OCI-LY3 (cell line): Measurements from ENCODE around the gene ZNF496.

Experiments used
- H2AFZ ChIP-seq: fragments of 200-600, 300-600 bp; shearing (Covaris generic); 2 replicates; pipeline ENCODE4 v1.6.0; 2014; ENCODE audit warnings: antibody characterized with exemption, low read depth, low read length
- H3K27ac ChIP-seq: fragments of 200-600, 300-600 bp; sonication (generic); 2 replicates; pipeline ENCODE4 v1.5.1; 2014; ENCODE audit warnings: mild to moderate bottlenecking, low read length, moderate library complexity, mixed read lengths
- H3K27me3 ChIP-seq: fragments of 200-600, 300-600 bp; sonication (generic); 2 replicates; pipeline ENCODE4 v1.6.1; 2014; ENCODE audit warnings: low read depth, low read length, mixed read lengths
- H3K36me3 ChIP-seq: fragments of 200-600, 300-600 bp; sonication (generic); replicated peaks from 2 replicates; pipeline ENCODE3; 2014; ENCODE audit warnings: low read depth, low read length, mixed read lengths
- H3K4me1 ChIP-seq: fragments of 300-600, 200-600 bp; sonication (generic); 2 replicates; pipeline ENCODE4 v1.6.1; 2014; ENCODE audit warnings: low read length, mixed read lengths
- H3K4me2 ChIP-seq: fragments of 200-600, 300-600 bp; sonication (generic); 2 replicates; pipeline ENCODE4 v1.6.1; 2014; ENCODE audit warnings: low read length, mixed read lengths
- H3K4me3 ChIP-seq: fragments of 300-600, 200-600 bp; sonication (generic); 2 replicates; pipeline ENCODE4 v1.5.1; 2014; ENCODE audit warnings: antibody characterized with exemption, mild to moderate bottlenecking, low read length, moderate library complexity
- H3K79me2 ChIP-seq: fragments of 300-600, 200-600 bp; shearing (Covaris generic); 2 replicates; pipeline ENCODE4 v1.6.1; 2014; ENCODE audit warnings: mild to moderate bottlenecking, low read length, mixed read lengths
- H3K9ac ChIP-seq: fragments of 300-600, 200-600 bp; shearing (Covaris generic); 2 replicates; pipeline ENCODE4 v1.6.0; 2014; ENCODE audit warnings: mild to moderate bottlenecking, low read length, moderate library complexity
- H3K9me3 ChIP-seq: fragments of 200-600, 300-600 bp; shearing (Covaris generic); 2 replicates; pipeline ENCODE4 v1.6.1; 2014; ENCODE audit warnings: low read length, mixed read lengths; ENCODE audit not compliant: insufficient read depth
- H4K20me1 ChIP-seq: fragments of 200-600, 300-600 bp; sonication (generic); 2 replicates; pipeline ENCODE4 v1.6.1; 2016; ENCODE audit warnings: low read length, mixed read lengths; ENCODE audit not compliant: insufficient read depth
- EZH2phosphoT487 ChIP-seq: fragments of 200-600 bp; shearing (Covaris generic); IDR thresholded peaks from 2 replicates; pipeline ENCODE4 v1.6.1; 2018; ENCODE audit warnings: antibody characterized with exemption, mixed run types, low read depth
- TF ChIP-seq, protein P1 (sequence below): fragments of 200-600, 300-600 bp; sonication (generic); IDR thresholded peaks from 2 replicates; pipeline ENCODE4 v1.5.1; 2014; ENCODE audit warnings: antibody characterized with exemption, low read length, low read depth

The ZNF496 gene

GRCh38 chr1:247336390-247336789 is 4.7 kb upstream of the ZNF496 start:
- H3K27me3 ChIP-seq = no peaks in the 10 kb centered on the region
- peaks cover 16% of the 10 kb centered on the region for H3K4me1 ChIP-seq
- no peak overlapping the region for H3K27ac ChIP-seq
- H3K9me3 ChIP-seq = no peaks in the 10 kb centered on the region
- H2AFZ ChIP-seq = no peak overlapping the region
- peaks cover 5% of the 10 kb centered on the region; the same call in 1 of the 2 replicates for H4K20me1 ChIP-seq
- TF ChIP-seq, protein P1, sequence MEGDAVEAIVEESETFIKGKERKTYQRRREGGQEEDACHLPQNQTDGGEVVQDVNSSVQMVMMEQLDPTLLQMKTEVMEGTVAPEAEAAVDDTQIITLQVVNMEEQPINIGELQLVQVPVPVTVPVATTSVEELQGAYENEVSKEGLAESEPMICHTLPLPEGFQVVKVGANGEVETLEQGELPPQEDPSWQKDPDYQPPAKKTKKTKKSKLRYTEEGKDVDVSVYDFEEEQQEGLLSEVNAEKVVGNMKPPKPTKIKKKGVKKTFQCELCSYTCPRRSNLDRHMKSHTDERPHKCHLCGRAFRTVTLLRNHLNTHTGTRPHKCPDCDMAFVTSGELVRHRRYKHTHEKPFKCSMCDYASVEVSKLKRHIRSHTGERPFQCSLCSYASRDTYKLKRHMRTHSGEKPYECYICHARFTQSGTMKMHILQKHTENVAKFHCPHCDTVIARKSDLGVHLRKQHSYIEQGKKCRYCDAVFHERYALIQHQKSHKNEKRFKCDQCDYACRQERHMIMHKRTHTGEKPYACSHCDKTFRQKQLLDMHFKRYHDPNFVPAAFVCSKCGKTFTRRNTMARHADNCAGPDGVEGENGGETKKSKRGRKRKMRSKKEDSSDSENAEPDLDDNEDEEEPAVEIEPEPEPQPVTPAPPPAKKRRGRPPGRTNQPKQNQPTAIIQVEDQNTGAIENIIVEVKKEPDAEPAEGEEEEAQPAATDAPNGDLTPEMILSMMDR = no peak
- TF ChIP-seq EZH2phosphoT487 = no peak
- no peak overlapping the region for H3K4me3 ChIP-seq
- H3K4me2 ChIP-seq = no peak overlapping the region
- peaks cover 73% of the 10 kb centered on the region for H3K79me2 ChIP-seq
- H3K36me3 ChIP-seq = peaks cover 51% of the 10 kb centered on the region
- H3K9ac ChIP-seq = no peak overlapping the region

GRCh38 chr1:247335882-247336281 is 4.2 kb upstream of the ZNF496 start:
- peaks cover 16% of the 10 kb centered on the region for H3K4me1 ChIP-seq
- H3K9ac ChIP-seq = no peak overlapping the region
- H2AFZ ChIP-seq = no peak overlapping the region
- no peak overlapping the region for H3K4me2 ChIP-seq
- H3K79me2 ChIP-seq = peaks cover 78% of the 10 kb centered on the region
- H4K20me1 ChIP-seq = peaks cover 5% of the 10 kb centered on the region; the same call in 1 of the 2 replicates
- H3K36me3 ChIP-seq = peaks cover 49% of the 10 kb centered on the region
- H3K27me3 ChIP-seq = no peaks in the 10 kb centered on the region
- no peaks in the 10 kb centered on the region for H3K9me3 ChIP-seq
- TF ChIP-seq, protein P1 = no peak
- TF ChIP-seq EZH2phosphoT487 = no peak
- H3K4me3 ChIP-seq = no peak overlapping the region
- H3K27ac ChIP-seq = no peak overlapping the region

DNA sequence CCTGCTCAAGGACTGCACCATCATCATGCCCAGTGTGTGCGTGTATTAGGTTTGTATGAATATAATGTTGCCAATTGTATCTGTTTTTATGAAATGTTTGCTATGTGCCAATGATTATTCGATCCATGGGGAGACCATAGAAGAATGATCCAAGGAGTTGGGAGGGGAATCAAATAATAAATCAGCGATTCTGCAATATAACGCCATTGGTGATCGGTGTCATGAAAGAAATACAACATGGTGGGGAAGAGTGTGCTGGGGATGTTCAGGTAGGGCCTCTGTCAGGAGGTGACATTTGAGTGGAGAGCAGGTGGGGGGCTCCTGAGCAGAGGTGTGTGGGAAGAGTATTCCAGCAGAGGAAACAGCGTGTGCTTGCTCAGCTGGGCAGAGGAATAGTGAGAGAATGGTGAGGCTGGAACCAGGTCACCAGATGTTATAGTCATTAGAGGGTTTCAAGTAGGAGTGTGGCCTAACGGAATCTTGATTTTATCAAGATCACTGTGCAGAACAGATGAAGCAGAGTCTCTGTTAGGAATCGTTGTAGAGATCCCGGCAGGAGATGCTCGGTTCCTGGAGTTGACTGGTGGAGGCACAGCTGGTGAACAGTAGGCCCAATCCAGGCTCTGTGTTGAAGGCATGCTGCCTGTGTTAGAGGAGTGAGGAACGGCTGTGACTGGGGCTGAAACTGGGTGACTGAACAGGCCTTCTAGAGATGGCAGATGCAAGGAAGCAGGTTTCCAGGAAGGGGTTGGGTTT is 2.9 kb upstream of the ZNF496 start:
- H3K36me3 ChIP-seq = peaks cover 47% of the 10 kb centered on the region
- H3K27ac ChIP-seq = no peak overlapping the region
- H3K4me1 ChIP-seq = peaks cover 24% of the 10 kb centered on the region

More for the DNA sequence above, 2.9 kb upstream of the ZNF496 start:
- TF ChIP-seq, protein P1 = no peak
- TF ChIP-seq EZH2phosphoT487 = no peak
- H3K9ac ChIP-seq = no peak overlapping the region
- no peak overlapping the region for H3K4me3 ChIP-seq
- peaks cover 91% of the 10 kb centered on the region for H3K79me2 ChIP-seq
- H3K4me2 ChIP-seq = no peak overlapping the region
- no peaks in the 10 kb centered on the region for H3K27me3 ChIP-seq
- peaks cover 13% of the 10 kb centered on the region for H4K20me1 ChIP-seq
- no peak overlapping the region for H2AFZ ChIP-seq
- no peaks in the 10 kb centered on the region for H3K9me3 ChIP-seq
